ENCODE measurements around the gene OGG1. TPM values are rescaled to one million over a fixed set of nuclear protein-coding genes. Genes with fewer than 3 reads are reported as not detected.
A peak's percentile ranks its signal among the peaks of the same experiment; 100 is the strongest.
"Not testable (repeated sequence)": the region's sequence is repeated elsewhere in the genome, so short reads cannot be mapped to it uniquely, and the experiment has no call there.

The OGG1 gene
- total RNA-seq, 1 experiment from 2014 or later, result 21.4 TPM

- not testable (repeated sequence) for H3K9me3 ChIP-seq, H3K4me3 ChIP-seq, H3K27me3 ChIP-seq, H3K36me3 ChIP-seq, DNase-seq
Measured at GRCh38 chr3:9771007-9771406, 21.3 kb downstream of the OGG1 start.

GRCh38 chr3:9776896-9777693, 27.3 kb downstream of the OGG1 start:
- H3K36me3 ChIP-seq, result no peaks in the 10 kb centered on the region
- no peak for DNase-seq
- no peaks in the 10 kb centered on the region for H3K9me3 ChIP-seq
- H3K4me3 ChIP-seq, result no peak overlapping the region
- no peaks in the 10 kb centered on the region for H3K27me3 ChIP-seq

GRCh38 chr3:9777694-9778021, 27.9 kb downstream of the OGG1 start:
- no peaks in the 10 kb centered on the region for H3K9me3 ChIP-seq
- no peaks in the 10 kb centered on the region for H3K36me3 ChIP-seq
- H3K4me3 ChIP-seq, result no peak overlapping the region
- no peaks in the 10 kb centered on the region for H3K27me3 ChIP-seq
- DNase-seq, result no peak

GRCh38 chr3:9778143-9779074, 28.7 kb downstream of the OGG1 start:
- Histone ChIP-seq H3K4me3 (no peak overlapping the region), H3K36me3 (no peaks in the 10 kb centered on the region; the same call in 1 of the 2 replicates), H3K9me3 (no peaks in the 10 kb centered on the region), H3K27me3 (no peaks in the 10 kb centered on the region)
- DNase-seq, result peak; percentile 39

GRCh38 chr3:9779075-9779593, 29.4 kb downstream of the OGG1 start:
- DNase-seq, result no peak
- Histone ChIP-seq H3K9me3 (no peaks in the 10 kb centered on the region), H3K4me3 (no peak overlapping the region), H3K36me3 (no peaks in the 10 kb centered on the region; the same call in 1 of the 2 replicates), H3K27me3 (no peaks in the 10 kb centered on the region)

- Histone ChIP-seq H3K27me3 (no peaks in the 10 kb centered on the region), H3K36me3 (no peaks in the 10 kb centered on the region; the same call in 1 of the 2 replicates), H3K4me3 (no peak overlapping the region), H3K9me3 (no peaks in the 10 kb centered on the region)
- no peak for DNase-seq
Measured at GRCh38 chr3:9779721-9780457, 30.1 kb downstream of the OGG1 start.

GRCh38 chr3:9780458-9780812, 30.7 kb downstream of the OGG1 start:
- no peaks in the 10 kb centered on the region for H3K27me3 ChIP-seq
- H3K4me3 ChIP-seq, result no peak overlapping the region
- H3K9me3 ChIP-seq, result no peaks in the 10 kb centered on the region
- no peaks in the 10 kb centered on the region; the same call in 1 of the 2 replicates for H3K36me3 ChIP-seq
- no peak for DNase-seq

- Histone ChIP-seq H3K4me3 (no peak overlapping the region), H3K36me3 (no peaks in the 10 kb centered on the region; the same call in 1 of the 2 replicates), H3K9me3 (no peaks in the 10 kb centered on the region), H3K27me3 (no peaks in the 10 kb centered on the region)
- DNase-seq, result no peak
Measured at GRCh38 chr3:9780910-9781309, 31.2 kb downstream of the OGG1 start.

GRCh38 chr3:9781551-9781950, 31.8 kb downstream of the OGG1 start:
- Histone ChIP-seq H3K4me3 (no peak overlapping the region), H3K27me3 (no peaks in the 10 kb centered on the region), H3K9me3 (no peaks in the 10 kb centered on the region), H3K36me3 (peaks cover 2% of the 10 kb centered on the region; the same call in 1 of the 2 replicates)
- DNase-seq, result no peak

- Histone ChIP-seq H3K27me3 (no peaks in the 10 kb centered on the region), H3K9me3 (no peaks in the 10 kb centered on the region), H3K36me3 (peaks cover 5% of the 10 kb centered on the region; the same call in 1 of the 2 replicates), H3K4me3 (no peak overlapping the region)
- no peak for DNase-seq
Measured at GRCh38 chr3:9781978-9782603, 32.3 kb downstream of the OGG1 start.

GRCh38 chr3:9782770-9783169, 33.0 kb downstream of the OGG1 start:
- peaks cover 5% of the 10 kb centered on the region; the same call in 1 of the 2 replicates for H3K36me3 ChIP-seq
- H3K4me3 ChIP-seq, result no peak overlapping the region
- H3K9me3 ChIP-seq, result no peaks in the 10 kb centered on the region
- H3K27me3 ChIP-seq, result no peaks in the 10 kb centered on the region
- no peak for DNase-seq

- no peaks in the 10 kb centered on the region for H3K9me3 ChIP-seq
- no peak overlapping the region for H3K4me3 ChIP-seq
- no peak for DNase-seq
- H3K36me3 ChIP-seq, result peaks cover 5% of the 10 kb centered on the region; the same call in 1 of the 2 replicates
- H3K27me3 ChIP-seq, result no peaks in the 10 kb centered on the region
Measured at GRCh38 chr3:9783954-9784353, 34.2 kb downstream of the OGG1 start.

- DNase-seq, result no peak
- Histone ChIP-seq H3K9me3 (no peaks in the 10 kb centered on the region), H3K36me3 (peaks cover 5% of the 10 kb centered on the region; the same call in 1 of the 2 replicates), H3K27me3 (no peaks in the 10 kb centered on the region), H3K4me3 (no peak overlapping the region)
Measured at GRCh38 chr3:9784965-9785364, 35.2 kb downstream of the OGG1 start.

GRCh38 chr3:9785602-9786001, 35.9 kb downstream of the OGG1 start:
- Histone ChIP-seq H3K27me3 (no peaks in the 10 kb centered on the region), H3K9me3 (no peaks in the 10 kb centered on the region), H3K4me3 (no peak overlapping the region), H3K36me3 (peaks cover 5% of the 10 kb centered on the region)
- no peak for DNase-seq

GRCh38 chr3:9786209-9786739, 36.5 kb downstream of the OGG1 start:
- DNase-seq, result no peak
- Histone ChIP-seq H3K9me3 (no peaks in the 10 kb centered on the region), H3K36me3 (peaks cover 5% of the 10 kb centered on the region), H3K27me3 (no peaks in the 10 kb centered on the region), H3K4me3 (no peak overlapping the region)

Measured in MG63 (cell line).